A673 (cell line): ENCODE measurements around the gene FASN.

ENCODE experiments used
- CTCF ChIP-seq: fragments of 300-800, 200-600 bp; sonication (generic); conservative IDR thresholded peaks from 2 replicates; pipeline ENCODE4 v1.5.1; 2017; ENCODE audit warnings: low read depth, mild to moderate bottlenecking, antibody characterized with exemption, low read length, moderate library complexity, mixed read lengths
- EZH2 ChIP-seq: fragments of 200-600 bp; sonication (generic); IDR thresholded peaks from 2 replicates; pipeline ENCODE4 v1.6.1; 2017; ENCODE audit warnings: borderline replicate concordance, low read depth, mild to moderate bottlenecking, mixed read lengths, antibody characterized with exemption, low read length; ENCODE audit not compliant: poor library complexity, severe bottlenecking

- no peak for TF ChIP-seq CTCF
- no peak for TF ChIP-seq EZH2
These were observed 40.5 kb upstream of the FASN start for GRCh38 chr17:82138511-82138992.
